ENCODE data around the gene ISCA2. TPM values are rescaled to one million over a fixed set of nuclear protein-coding genes. Genes with fewer than 3 reads are reported as not detected.

ISCA2 gene
- total RNA-seq, 4 donors from 2014 or later = 7.9 to 14.7 (median 11.2) TPM

- Histone ChIP-seq H3K4me3 (no peak overlapping the region), H3K9me3 (no peaks in the 10 kb centered on the region), H3K27me3 (no peaks in the 10 kb centered on the region), H3K36me3 (peaks cover 45% of the 10 kb centered on the region), H3K27ac (no peak overlapping the region), H3K4me1 (peaks cover 26% of the 10 kb centered on the region)
- TF ChIP-seq CTCF (IDR thresholded peaks at IDR 0.05) = no peak
- TF ChIP-seq POLR2AphosphoS5 (IDR thresholded peaks at IDR 0.05) = no peak
- TF ChIP-seq EP300 (IDR thresholded peaks at IDR 0.05) = no peak
- DNase-seq (ENCODE audit: low spot score in 2 of 2) = no peak
- WGBS = 86% methylated on average over 13 of the region's 20 CpGs
Measured at GRCh38 chr14:74504874-74505720, 11.5 kb downstream of the ISCA2 start.

- Histone ChIP-seq H3K27me3 (no peaks in the 10 kb centered on the region), H3K4me3 (no peak overlapping the region), H3K27ac (no peak overlapping the region), H3K9me3 (no peaks in the 10 kb centered on the region), H3K36me3 (peaks cover 41% of the 10 kb centered on the region), H3K4me1 (peaks cover 30% of the 10 kb centered on the region)
- 86% methylated on average over 17 of the region's 17 CpGs for WGBS
- DNase-seq (ENCODE audit: low spot score in 2 of 2) = no peak
- TF ChIP-seq POLR2A (IDR thresholded peaks at IDR 0.05) (no peak), POLR2AphosphoS5 (IDR thresholded peaks at IDR 0.05) (no peak), CTCF (IDR thresholded peaks at IDR 0.05) (no peak), EP300 (IDR thresholded peaks at IDR 0.05) (no peak)
Measured at GRCh38 chr14:74505831-74506230, 12.3 kb downstream of the ISCA2 start.

GRCh38 chr14:74506411-74506851 lies 12.9 kb downstream of the ISCA2 start:
- TF ChIP-seq EP300 (IDR thresholded peaks at IDR 0.05) (no peak), POLR2AphosphoS5 (IDR thresholded peaks at IDR 0.05) (no peak), POLR2A (IDR thresholded peaks at IDR 0.05) (no peak), CTCF (IDR thresholded peaks at IDR 0.05) (no peak)
- 98% methylated on average over 8 of the region's 13 CpGs for WGBS

GRCh38 chr14:74507085-74507484 lies 13.5 kb downstream of the ISCA2 start:
- 76% methylated on average over 8 of the region's 8 CpGs for WGBS
- Histone ChIP-seq H3K27ac (no peak overlapping the region), H3K36me3 (peaks cover 40% of the 10 kb centered on the region)

More at GRCh38 chr14:74506411-74506851, 12.9 kb downstream of the ISCA2 start:
- H3K36me3 ChIP-seq = peaks cover 41% of the 10 kb centered on the region
- no peak overlapping the region for H3K4me3 ChIP-seq
- peaks cover 29% of the 10 kb centered on the region for H3K4me1 ChIP-seq
- no peaks in the 10 kb centered on the region for H3K9me3 ChIP-seq
- H3K27ac ChIP-seq = no peak overlapping the region
- no peak for DNase-seq (ENCODE audit: low spot score in 2 of 2)
- no peaks in the 10 kb centered on the region for H3K27me3 ChIP-seq

More at GRCh38 chr14:74507085-74507484, 13.5 kb downstream of the ISCA2 start:
- Histone ChIP-seq H3K4me3 (no peak overlapping the region), H3K9me3 (no peaks in the 10 kb centered on the region), H3K27me3 (no peaks in the 10 kb centered on the region), H3K4me1 (peaks cover 22% of the 10 kb centered on the region)
- DNase-seq (ENCODE audit: low spot score in 2 of 2) = no peak
- TF ChIP-seq CTCF (IDR thresholded peaks at IDR 0.05) (no peak), EP300 (IDR thresholded peaks at IDR 0.05) (no peak), POLR2A (IDR thresholded peaks at IDR 0.05) (no peak), POLR2AphosphoS5 (IDR thresholded peaks at IDR 0.05) (no peak)
